ENCODE measurements around the gene TRIM15. TPM values are rescaled to one million over a fixed set of nuclear protein-coding genes. Genes with fewer than 3 reads are reported as not detected.

Gene TRIM15
- total RNA-seq, 1 experiment from 2014 or later, result 0.79 TPM

DNA sequence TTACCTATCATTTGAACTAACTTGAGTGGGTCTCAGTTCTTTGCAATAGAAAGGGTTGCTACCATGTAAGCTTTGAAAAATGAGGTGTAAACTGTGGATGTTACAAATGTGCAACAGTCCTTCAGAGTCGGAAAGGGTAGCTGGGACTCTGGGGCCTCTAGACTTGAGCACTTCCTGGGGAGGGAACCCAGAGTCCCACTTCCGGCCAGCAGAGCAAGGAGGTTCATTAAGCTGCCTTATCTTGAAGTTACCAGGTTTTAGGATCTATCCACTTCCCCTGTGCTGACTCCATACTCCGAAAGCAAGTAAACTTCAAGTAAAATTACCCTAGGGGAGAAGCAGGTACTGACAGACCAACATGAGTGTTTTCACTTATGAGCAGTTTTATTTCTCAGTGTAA lies 11.8 kb upstream of the TRIM15 start:
- POLR2A ChIA-PET, result no interaction called here
- CTCF ChIA-PET, result interaction anchor here (0.9 to 2.3 kb wide), 3 partner anchors 19 to 48 kb away, joined by 3 to 18 read pairs (median 6); no protein-coding TSS in a partner anchor
- Mint-ChIP-seq H3K4me3 (ENCODE audit: unreplicated experiment) (no peak overlapping the region), H3K9me3 (ENCODE audit: unreplicated experiment) (no peaks in the 10 kb centered on the region), H3K4me1 (ENCODE audit: insufficient read depth, unreplicated experiment) (peaks cover 26% of the 10 kb centered on the region), H3K27me3 (ENCODE audit: insufficient read depth, unreplicated experiment) (no peaks in the 10 kb centered on the region), H3K36me3 (ENCODE audit: insufficient read depth, unreplicated experiment) (no peaks in the 10 kb centered on the region), H3K27ac (ENCODE audit: low read depth, unreplicated experiment) (no peak overlapping the region)
- BruUV-seq (replicated peaks), result no TSS peak
- no peak for DNase-seq (ENCODE audit: unreplicated experiment)
- TF ChIP-seq, protein P1, sequence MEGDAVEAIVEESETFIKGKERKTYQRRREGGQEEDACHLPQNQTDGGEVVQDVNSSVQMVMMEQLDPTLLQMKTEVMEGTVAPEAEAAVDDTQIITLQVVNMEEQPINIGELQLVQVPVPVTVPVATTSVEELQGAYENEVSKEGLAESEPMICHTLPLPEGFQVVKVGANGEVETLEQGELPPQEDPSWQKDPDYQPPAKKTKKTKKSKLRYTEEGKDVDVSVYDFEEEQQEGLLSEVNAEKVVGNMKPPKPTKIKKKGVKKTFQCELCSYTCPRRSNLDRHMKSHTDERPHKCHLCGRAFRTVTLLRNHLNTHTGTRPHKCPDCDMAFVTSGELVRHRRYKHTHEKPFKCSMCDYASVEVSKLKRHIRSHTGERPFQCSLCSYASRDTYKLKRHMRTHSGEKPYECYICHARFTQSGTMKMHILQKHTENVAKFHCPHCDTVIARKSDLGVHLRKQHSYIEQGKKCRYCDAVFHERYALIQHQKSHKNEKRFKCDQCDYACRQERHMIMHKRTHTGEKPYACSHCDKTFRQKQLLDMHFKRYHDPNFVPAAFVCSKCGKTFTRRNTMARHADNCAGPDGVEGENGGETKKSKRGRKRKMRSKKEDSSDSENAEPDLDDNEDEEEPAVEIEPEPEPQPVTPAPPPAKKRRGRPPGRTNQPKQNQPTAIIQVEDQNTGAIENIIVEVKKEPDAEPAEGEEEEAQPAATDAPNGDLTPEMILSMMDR (IDR thresholded peaks at IDR 0.05; ENCODE audit: unreplicated experiment), result no peak
- intact Hi-C loops (cut with micrococcal nuclease), result no loop called here

DNA sequence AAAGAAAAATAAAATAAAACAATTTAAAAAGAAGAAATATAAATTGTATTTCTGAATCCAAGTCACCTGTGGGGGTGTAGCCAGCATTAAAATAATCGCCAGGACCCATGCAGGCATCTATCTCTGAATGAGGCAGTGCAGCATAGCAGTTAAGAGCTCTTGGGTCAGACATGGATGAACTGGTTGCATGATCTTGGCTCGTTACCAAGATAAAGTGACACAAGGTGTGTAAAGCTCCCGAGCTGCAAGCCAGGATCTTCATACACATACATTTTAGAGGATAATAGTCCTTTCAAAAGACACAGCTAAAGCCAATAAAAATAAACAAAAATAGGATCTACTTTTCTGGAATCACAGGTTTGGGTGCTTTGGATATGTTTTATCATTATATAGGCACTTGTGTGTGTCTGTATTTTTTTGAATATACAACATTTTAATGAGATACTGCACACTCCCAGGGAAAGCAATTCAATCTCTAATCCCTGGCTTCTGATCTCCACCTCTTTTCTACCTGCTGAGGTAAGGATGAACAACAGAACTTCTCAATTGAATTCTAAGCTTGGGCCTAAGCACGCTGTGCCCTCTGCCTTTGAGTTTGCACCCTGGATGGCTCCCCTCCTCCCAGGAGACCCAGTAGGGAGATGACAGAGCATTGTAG lies 11.2 kb upstream of the TRIM15 start:
- no TSS peak for BruUV-seq (replicated peaks)
- Mint-ChIP-seq H3K4me3 (ENCODE audit: unreplicated experiment) (no peak overlapping the region), H3K9me3 (ENCODE audit: unreplicated experiment) (no peaks in the 10 kb centered on the region), H3K4me1 (ENCODE audit: insufficient read depth, unreplicated experiment) (peaks cover 26% of the 10 kb centered on the region), H3K36me3 (ENCODE audit: insufficient read depth, unreplicated experiment) (no peaks in the 10 kb centered on the region), H3K27me3 (ENCODE audit: insufficient read depth, unreplicated experiment) (no peaks in the 10 kb centered on the region), H3K27ac (ENCODE audit: low read depth, unreplicated experiment) (no peak overlapping the region)
- DNase-seq (ENCODE audit: unreplicated experiment), result no peak
- ChIA-PET CTCF (interaction anchor here (0.9 to 2.3 kb wide), 3 partner anchors 18 to 49 kb away, joined by 3 to 18 read pairs (median 6); no protein-coding TSS in a partner anchor), POLR2A (interaction anchor here (0.7 kb wide), 1 partner anchor 175 kb away, joined by 5 read pairs; the partner anchor contains the start of gene TRIM39)
- intact Hi-C loops (cut with micrococcal nuclease), result no loop called here
- TF ChIP-seq, protein P1 (IDR thresholded peaks at IDR 0.05; ENCODE audit: unreplicated experiment), result no peak

DNA sequence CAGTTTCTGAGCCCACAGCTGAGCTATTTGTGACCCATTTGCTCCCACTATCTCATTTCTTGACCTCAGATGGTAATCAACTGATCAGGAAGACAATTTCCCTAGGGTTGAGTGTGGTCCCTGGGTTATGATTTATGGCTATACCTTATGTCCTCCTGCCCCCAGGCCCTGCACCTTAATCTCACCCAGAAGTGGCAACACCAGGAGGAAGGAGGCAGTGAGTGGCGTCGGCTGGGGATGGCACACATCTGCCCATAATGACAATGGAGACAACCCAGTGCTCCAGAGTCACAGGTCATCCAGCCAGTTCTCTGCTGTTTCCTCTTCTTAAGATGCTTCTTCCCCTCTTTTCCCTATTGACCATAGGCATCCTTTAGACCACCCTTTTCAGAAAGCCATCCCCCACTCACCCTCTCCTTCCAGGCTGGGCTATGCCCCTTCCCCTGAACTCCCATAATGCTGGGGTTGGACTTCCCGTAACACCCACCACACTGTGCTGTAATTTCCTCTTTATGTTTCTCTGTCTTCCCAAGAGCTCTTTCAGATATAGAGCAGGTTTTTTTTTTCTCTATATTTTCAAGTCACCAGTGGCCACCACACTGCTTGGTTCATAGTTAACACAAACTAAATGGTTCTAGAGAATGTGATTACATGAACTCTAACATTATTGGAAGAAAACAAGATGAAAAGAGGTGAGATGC lies 10.3 kb upstream of the TRIM15 start:
- no peak overlapping the region for H3K27ac Mint-ChIP-seq (ENCODE audit: low read depth, unreplicated experiment)
- no peak for DNase-seq (ENCODE audit: unreplicated experiment)
- BruUV-seq (replicated peaks), result no TSS peak
- no peak overlapping the region for H3K4me3 Mint-ChIP-seq (ENCODE audit: unreplicated experiment)
- no peaks in the 10 kb centered on the region for H3K9me3 Mint-ChIP-seq (ENCODE audit: unreplicated experiment)
- H3K4me1 Mint-ChIP-seq (ENCODE audit: insufficient read depth, unreplicated experiment), result peaks cover 26% of the 10 kb centered on the region
- ChIA-PET CTCF (interaction anchor here (2.3 kb wide), 1 partner anchor 22 kb away, joined by 18 read pairs; no protein-coding TSS in a partner anchor), POLR2A (interaction anchor here (0.7 kb wide), 1 partner anchor 79 kb away, joined by 5 read pairs; no protein-coding TSS in a partner anchor)
- intact Hi-C loops (cut with micrococcal nuclease), result no loop called here
- no peaks in the 10 kb centered on the region for H3K36me3 Mint-ChIP-seq (ENCODE audit: insufficient read depth, unreplicated experiment)
- H3K27me3 Mint-ChIP-seq (ENCODE audit: insufficient read depth, unreplicated experiment), result no peaks in the 10 kb centered on the region
- TF ChIP-seq, protein P1 (IDR thresholded peaks at IDR 0.05; ENCODE audit: unreplicated experiment), result no peak

DNA sequence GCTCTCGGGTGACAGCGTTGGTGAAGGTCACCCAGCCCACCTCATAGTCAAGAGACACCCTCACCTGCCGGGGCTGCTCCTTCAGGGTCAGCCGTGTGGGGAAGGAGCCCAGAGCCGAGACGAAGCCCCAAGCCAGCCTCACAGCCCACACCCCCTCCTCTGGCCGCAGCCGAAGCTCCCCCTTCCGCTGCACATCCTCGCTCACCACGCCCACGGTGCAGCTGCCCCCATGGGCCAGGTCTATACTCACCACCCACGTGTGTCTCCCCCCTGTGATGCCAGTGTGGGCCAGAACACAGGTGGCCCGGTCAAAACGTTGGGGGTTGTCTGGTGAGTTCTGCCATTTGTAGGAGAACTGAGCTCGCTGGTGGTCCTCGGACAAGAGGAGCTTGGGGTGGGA lies 9.3 kb upstream of the TRIM15 start:
- Mint-ChIP-seq H3K36me3 (ENCODE audit: insufficient read depth, unreplicated experiment) (no peaks in the 10 kb centered on the region), H3K27ac (ENCODE audit: low read depth, unreplicated experiment) (no peak overlapping the region), H3K27me3 (ENCODE audit: insufficient read depth, unreplicated experiment) (no peaks in the 10 kb centered on the region), H3K9me3 (ENCODE audit: unreplicated experiment) (no peaks in the 10 kb centered on the region), H3K4me3 (ENCODE audit: unreplicated experiment) (no peak overlapping the region), H3K4me1 (ENCODE audit: insufficient read depth, unreplicated experiment) (peaks cover 26% of the 10 kb centered on the region)
- ChIA-PET CTCF (interaction anchor here (0.6 to 2.5 kb wide), 5 partner anchors 13 to 51 kb away, joined by 3 to 25 read pairs (median 6); no protein-coding TSS in a partner anchor), POLR2A (interaction anchor here (0.6 to 3.9 kb wide), 4 partner anchors 13 to 93 kb away, joined by 3 to 17 read pairs (median 4); partner anchors contain the start of genes POLR1H and PPP1R11)
- TF ChIP-seq, protein P1 (IDR thresholded peaks at IDR 0.05; ENCODE audit: unreplicated experiment), result no peak
- no TSS peak for BruUV-seq (replicated peaks)
- DNase-seq (ENCODE audit: unreplicated experiment), result no peak
- intact Hi-C loops (cut with micrococcal nuclease), result no loop called here
